Measurements from ENCODE around the gene THAP4. TPM values are rescaled to one million over a fixed set of nuclear protein-coding genes. Genes with fewer than 3 reads are reported as not detected.

Gene THAP4
- total and polyA plus RNA-seq, 2 experiments from 2014 or later = 62.9 to 80.4 TPM

DNA sequence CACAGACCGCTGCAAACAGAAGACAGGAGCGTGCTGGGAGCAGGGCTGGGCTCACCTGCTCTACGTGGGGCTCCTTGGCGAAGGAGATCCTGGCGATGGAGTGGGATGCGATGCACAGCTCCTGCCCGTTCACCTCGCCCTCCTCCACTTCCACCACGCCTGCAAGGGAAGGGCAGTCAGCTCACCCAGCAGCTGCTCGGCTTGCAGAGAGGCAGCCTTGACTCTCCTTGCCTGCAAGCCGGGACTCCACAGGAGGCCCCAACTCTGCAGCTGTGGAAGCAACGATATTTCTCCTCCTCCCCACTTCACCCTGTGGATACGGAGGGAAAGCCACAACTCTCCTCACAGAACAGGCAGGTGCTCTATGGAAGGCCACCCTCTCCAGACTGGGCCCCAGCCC is 35.1 kb downstream of the THAP4 start:
- no peak overlapping the region for H3K27ac Mint-ChIP-seq
- H3K9me3 Mint-ChIP-seq = no peaks in the 10 kb centered on the region
- H3K27me3 Mint-ChIP-seq (ENCODE audit: insufficient read depth, low read depth, poor library complexity) = peaks cover 3% of the 10 kb centered on the region
- H4K20me1 ChIP-seq (replicated peaks; ENCODE audit: insufficient read depth) = peaks cover 2% of the 10 kb centered on the region; the same call in 1 of the 2 replicates
- no peak for ATAC-seq
- H3K9me2 ChIP-seq (ENCODE audit: insufficient read depth) = no peaks in the 10 kb centered on the region
- H3K27ac ChIP-seq (ENCODE audit: low read depth) = no peak overlapping the region
- no peak overlapping the region for H3K4me2 ChIP-seq
- peaks cover 50% of the 10 kb centered on the region for H3K36me3 Mint-ChIP-seq (ENCODE audit: low read depth)
- TF ChIP-seq CREB1 (CRISPR knock-in tag; IDR thresholded peaks at IDR 0.05; ENCODE audit: low read depth) (no peak), CTCF (conservative IDR thresholded peaks at IDR 0.05; ENCODE audit: low read depth in 2 of 2) (no peak), EZH2 (IDR thresholded peaks at IDR 0.05; ENCODE audit: low read depth, unreplicated experiment) (no peak), ZNF114 (CRISPR knock-in tag; IDR thresholded peaks at IDR 0.05) (no peak), JUNB (IDR thresholded peaks at IDR 0.05; ENCODE audit: unreplicated experiment) (no peak)
- no peaks in the 10 kb centered on the region for H3K27me3 ChIP-seq (ENCODE audit: insufficient read depth)
- no peaks in the 10 kb centered on the region for H3K4me1 ChIP-seq (ENCODE audit: insufficient read depth)
- H3K36me3 ChIP-seq (ENCODE audit: insufficient read depth) = peaks cover 7% of the 10 kb centered on the region
- H3K4me3 Mint-ChIP-seq = no peak overlapping the region
- H3K4me3 ChIP-seq = no peak overlapping the region
- H2AFZ ChIP-seq = no peak overlapping the region
- H3K4me1 Mint-ChIP-seq = no peaks in the 10 kb centered on the region; the same call in 2 of the 3 replicates
- 0 out of 2 replicates have a peak, but pooled peaks cover 3% of the 10 kb centered on the region for H3K79me2 ChIP-seq (replicated peaks; ENCODE audit: insufficient read depth)
- DNase-seq (ENCODE audit: low spot score) = no peak
- no peaks in the 10 kb centered on the region for H3F3A ChIP-seq (replicated peaks; ENCODE audit: low read depth)

GRCh38 chr2:241599615-241600014 is 37.3 kb downstream of the THAP4 start:
- Histone ChIP-seq H3K79me2 (replicated peaks; ENCODE audit: insufficient read depth) (0 out of 2 replicates have a peak, but pooled peaks cover 3% of the 10 kb centered on the region), H3F3A (replicated peaks; ENCODE audit: low read depth) (no peaks in the 10 kb centered on the region), H3K36me3 (ENCODE audit: insufficient read depth) (peaks cover 7% of the 10 kb centered on the region), H3K27ac (ENCODE audit: low read depth) (no peak overlapping the region), H4K20me1 (replicated peaks; ENCODE audit: insufficient read depth) (no peaks in the 10 kb centered on the region; the same call in 1 of the 2 replicates), H3K27me3 (ENCODE audit: insufficient read depth) (no peaks in the 10 kb centered on the region), H3K4me1 (ENCODE audit: insufficient read depth) (no peaks in the 10 kb centered on the region), H3K9me2 (ENCODE audit: insufficient read depth) (no peaks in the 10 kb centered on the region), H3K4me3 (no peak overlapping the region), H3K4me2 (no peak overlapping the region), H2AFZ (no peak overlapping the region)
- DNase-seq (ENCODE audit: low spot score) (no peak), ATAC-seq (no peak)
- H3K9me3 Mint-ChIP-seq = no peaks in the 10 kb centered on the region
- peaks cover 4% of the 10 kb centered on the region for H3K27me3 Mint-ChIP-seq (ENCODE audit: insufficient read depth, low read depth, poor library complexity)
- peaks cover 43% of the 10 kb centered on the region for H3K36me3 Mint-ChIP-seq (ENCODE audit: low read depth)
- H3K4me3 Mint-ChIP-seq = no peak overlapping the region
- no peak overlapping the region for H3K27ac Mint-ChIP-seq
- H3K4me1 Mint-ChIP-seq = no peaks in the 10 kb centered on the region; the same call in 2 of the 3 replicates
- TF ChIP-seq, protein P1, sequence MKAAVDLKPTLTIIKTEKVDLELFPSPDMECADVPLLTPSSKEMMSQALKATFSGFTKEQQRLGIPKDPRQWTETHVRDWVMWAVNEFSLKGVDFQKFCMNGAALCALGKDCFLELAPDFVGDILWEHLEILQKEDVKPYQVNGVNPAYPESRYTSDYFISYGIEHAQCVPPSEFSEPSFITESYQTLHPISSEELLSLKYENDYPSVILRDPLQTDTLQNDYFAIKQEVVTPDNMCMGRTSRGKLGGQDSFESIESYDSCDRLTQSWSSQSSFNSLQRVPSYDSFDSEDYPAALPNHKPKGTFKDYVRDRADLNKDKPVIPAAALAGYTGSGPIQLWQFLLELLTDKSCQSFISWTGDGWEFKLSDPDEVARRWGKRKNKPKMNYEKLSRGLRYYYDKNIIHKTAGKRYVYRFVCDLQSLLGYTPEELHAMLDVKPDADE (IDR thresholded peaks at IDR 0.05) = no peak
- no peak for TF ChIP-seq POLR2AphosphoS5 (IDR thresholded peaks at IDR 0.05; ENCODE audit: low read depth)
- TF ChIP-seq REST (IDR thresholded peaks at IDR 0.05; ENCODE audit: unreplicated experiment) = no peak
- TF ChIP-seq EZH2phosphoT487 (IDR thresholded peaks at IDR 0.05; ENCODE audit: unreplicated experiment) = no peak
- TF ChIP-seq EZH2 (IDR thresholded peaks at IDR 0.05; ENCODE audit: low read depth, unreplicated experiment) = no peak
- TF ChIP-seq STAT1 (IDR thresholded peaks at IDR 0.05; ENCODE audit: unreplicated experiment) = no peak
- no peak for TF ChIP-seq ZNF114 (CRISPR knock-in tag; IDR thresholded peaks at IDR 0.05)
- TF ChIP-seq CTCF (conservative IDR thresholded peaks at IDR 0.05; ENCODE audit: low read depth in 2 of 2) = no peak
